Measurements from ENCODE around the gene KLHDC10. TPM values are rescaled to one million over a fixed set of nuclear protein-coding genes. Genes with fewer than 3 reads are reported as not detected.

Gene KLHDC10
- total and polyA plus RNA-seq, 2 experiments from 2014 or later, result 5.5 to 14.7 TPM

DNA sequence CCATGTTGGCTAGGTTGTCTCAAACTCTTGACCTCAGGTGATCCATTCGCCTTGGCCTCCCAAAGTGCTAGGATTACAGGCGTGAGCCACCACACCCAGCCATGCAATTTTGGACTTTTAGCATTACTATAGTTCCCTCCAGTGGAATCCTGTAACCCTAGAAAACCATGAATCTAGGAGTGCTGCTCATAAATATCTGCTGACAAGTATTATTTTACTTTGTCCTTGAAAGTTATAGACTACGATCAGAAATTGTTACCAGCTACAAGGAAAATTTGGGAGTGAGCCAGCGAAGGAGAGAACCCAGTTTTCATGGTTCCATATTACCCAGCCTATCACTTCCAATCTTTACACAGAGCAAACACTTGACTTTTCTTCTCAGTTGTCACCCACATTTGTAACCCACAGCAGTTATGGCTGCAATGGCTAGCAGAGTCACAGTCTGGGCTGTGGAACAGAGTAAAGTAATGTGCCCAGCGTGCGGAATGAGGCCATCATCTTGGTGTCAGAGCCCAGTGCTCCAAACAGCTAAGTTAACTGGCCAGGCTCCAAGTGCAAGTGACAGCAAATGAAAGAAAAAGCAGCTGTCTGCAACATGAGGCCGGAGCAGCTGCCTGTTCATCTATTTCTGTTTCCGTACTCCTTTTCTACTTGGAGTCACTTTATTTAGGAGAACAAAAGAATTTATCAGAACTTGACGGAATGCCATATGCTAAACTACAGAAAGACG lies 49.1 kb upstream of the KLHDC10 start:
- Histone ChIP-seq H3F3A (replicated peaks; ENCODE audit: low read depth) (0 out of 2 replicates have a peak, but pooled peaks cover 4% of the 10 kb centered on the region), H3K79me2 (replicated peaks; ENCODE audit: insufficient read depth) (no peaks in the 10 kb centered on the region), H3K4me3 (no peak overlapping the region), H4K20me1 (replicated peaks; ENCODE audit: insufficient read depth) (no peaks in the 10 kb centered on the region), H3K4me1 (ENCODE audit: insufficient read depth) (no peaks in the 10 kb centered on the region), H2AFZ (no peak overlapping the region), H3K27me3 (ENCODE audit: insufficient read depth) (no peaks in the 10 kb centered on the region), H3K4me2 (no peak overlapping the region), H3K36me3 (ENCODE audit: insufficient read depth) (peaks cover 63% of the 10 kb centered on the region), H3K9me2 (ENCODE audit: insufficient read depth) (no peaks in the 10 kb centered on the region), H3K27ac (ENCODE audit: low read depth) (no peak overlapping the region)
- ATAC-seq (no peak), DNase-seq (ENCODE audit: low spot score) (no peak)
- Mint-ChIP-seq H3K9me3 (no peaks in the 10 kb centered on the region), H3K4me3 (no peak overlapping the region), H3K27me3 (ENCODE audit: insufficient read depth, low read depth, poor library complexity) (no peaks in the 10 kb centered on the region), H3K36me3 (ENCODE audit: low read depth) (peaks cover 84% of the 10 kb centered on the region), H3K27ac (no peak overlapping the region), H3K4me1 (no peaks in the 10 kb centered on the region; the same call in 2 of the 3 replicates)
- TF ChIP-seq ZNF114 (CRISPR knock-in tag; IDR thresholded peaks at IDR 0.05), result no peak
- TF ChIP-seq EZH2 (IDR thresholded peaks at IDR 0.05; ENCODE audit: low read depth, unreplicated experiment), result no peak
- TF ChIP-seq POLR2AphosphoS5 (IDR thresholded peaks at IDR 0.05; ENCODE audit: low read depth), result no peak
- no peak for TF ChIP-seq JUNB (IDR thresholded peaks at IDR 0.05; ENCODE audit: unreplicated experiment)
- no peak for TF ChIP-seq STAT1 (IDR thresholded peaks at IDR 0.05; ENCODE audit: unreplicated experiment)
- no peak for TF ChIP-seq EZH2phosphoT487 (IDR thresholded peaks at IDR 0.05; ENCODE audit: unreplicated experiment)
- no peak for TF ChIP-seq CREB1 (CRISPR knock-in tag; IDR thresholded peaks at IDR 0.05; ENCODE audit: low read depth)
- TF ChIP-seq, protein P1, sequence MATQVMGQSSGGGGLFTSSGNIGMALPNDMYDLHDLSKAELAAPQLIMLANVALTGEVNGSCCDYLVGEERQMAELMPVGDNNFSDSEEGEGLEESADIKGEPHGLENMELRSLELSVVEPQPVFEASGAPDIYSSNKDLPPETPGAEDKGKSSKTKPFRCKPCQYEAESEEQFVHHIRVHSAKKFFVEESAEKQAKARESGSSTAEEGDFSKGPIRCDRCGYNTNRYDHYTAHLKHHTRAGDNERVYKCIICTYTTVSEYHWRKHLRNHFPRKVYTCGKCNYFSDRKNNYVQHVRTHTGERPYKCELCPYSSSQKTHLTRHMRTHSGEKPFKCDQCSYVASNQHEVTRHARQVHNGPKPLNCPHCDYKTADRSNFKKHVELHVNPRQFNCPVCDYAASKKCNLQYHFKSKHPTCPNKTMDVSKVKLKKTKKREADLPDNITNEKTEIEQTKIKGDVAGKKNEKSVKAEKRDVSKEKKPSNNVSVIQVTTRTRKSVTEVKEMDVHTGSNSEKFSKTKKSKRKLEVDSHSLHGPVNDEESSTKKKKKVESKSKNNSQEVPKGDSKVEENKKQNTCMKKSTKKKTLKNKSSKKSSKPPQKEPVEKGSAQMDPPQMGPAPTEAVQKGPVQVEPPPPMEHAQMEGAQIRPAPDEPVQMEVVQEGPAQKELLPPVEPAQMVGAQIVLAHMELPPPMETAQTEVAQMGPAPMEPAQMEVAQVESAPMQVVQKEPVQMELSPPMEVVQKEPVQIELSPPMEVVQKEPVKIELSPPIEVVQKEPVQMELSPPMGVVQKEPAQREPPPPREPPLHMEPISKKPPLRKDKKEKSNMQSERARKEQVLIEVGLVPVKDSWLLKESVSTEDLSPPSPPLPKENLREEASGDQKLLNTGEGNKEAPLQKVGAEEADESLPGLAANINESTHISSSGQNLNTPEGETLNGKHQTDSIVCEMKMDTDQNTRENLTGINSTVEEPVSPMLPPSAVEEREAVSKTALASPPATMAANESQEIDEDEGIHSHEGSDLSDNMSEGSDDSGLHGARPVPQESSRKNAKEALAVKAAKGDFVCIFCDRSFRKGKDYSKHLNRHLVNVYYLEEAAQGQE (IDR thresholded peaks at IDR 0.05; ENCODE audit: unreplicated experiment), result no peak
- TF ChIP-seq, protein P2, sequence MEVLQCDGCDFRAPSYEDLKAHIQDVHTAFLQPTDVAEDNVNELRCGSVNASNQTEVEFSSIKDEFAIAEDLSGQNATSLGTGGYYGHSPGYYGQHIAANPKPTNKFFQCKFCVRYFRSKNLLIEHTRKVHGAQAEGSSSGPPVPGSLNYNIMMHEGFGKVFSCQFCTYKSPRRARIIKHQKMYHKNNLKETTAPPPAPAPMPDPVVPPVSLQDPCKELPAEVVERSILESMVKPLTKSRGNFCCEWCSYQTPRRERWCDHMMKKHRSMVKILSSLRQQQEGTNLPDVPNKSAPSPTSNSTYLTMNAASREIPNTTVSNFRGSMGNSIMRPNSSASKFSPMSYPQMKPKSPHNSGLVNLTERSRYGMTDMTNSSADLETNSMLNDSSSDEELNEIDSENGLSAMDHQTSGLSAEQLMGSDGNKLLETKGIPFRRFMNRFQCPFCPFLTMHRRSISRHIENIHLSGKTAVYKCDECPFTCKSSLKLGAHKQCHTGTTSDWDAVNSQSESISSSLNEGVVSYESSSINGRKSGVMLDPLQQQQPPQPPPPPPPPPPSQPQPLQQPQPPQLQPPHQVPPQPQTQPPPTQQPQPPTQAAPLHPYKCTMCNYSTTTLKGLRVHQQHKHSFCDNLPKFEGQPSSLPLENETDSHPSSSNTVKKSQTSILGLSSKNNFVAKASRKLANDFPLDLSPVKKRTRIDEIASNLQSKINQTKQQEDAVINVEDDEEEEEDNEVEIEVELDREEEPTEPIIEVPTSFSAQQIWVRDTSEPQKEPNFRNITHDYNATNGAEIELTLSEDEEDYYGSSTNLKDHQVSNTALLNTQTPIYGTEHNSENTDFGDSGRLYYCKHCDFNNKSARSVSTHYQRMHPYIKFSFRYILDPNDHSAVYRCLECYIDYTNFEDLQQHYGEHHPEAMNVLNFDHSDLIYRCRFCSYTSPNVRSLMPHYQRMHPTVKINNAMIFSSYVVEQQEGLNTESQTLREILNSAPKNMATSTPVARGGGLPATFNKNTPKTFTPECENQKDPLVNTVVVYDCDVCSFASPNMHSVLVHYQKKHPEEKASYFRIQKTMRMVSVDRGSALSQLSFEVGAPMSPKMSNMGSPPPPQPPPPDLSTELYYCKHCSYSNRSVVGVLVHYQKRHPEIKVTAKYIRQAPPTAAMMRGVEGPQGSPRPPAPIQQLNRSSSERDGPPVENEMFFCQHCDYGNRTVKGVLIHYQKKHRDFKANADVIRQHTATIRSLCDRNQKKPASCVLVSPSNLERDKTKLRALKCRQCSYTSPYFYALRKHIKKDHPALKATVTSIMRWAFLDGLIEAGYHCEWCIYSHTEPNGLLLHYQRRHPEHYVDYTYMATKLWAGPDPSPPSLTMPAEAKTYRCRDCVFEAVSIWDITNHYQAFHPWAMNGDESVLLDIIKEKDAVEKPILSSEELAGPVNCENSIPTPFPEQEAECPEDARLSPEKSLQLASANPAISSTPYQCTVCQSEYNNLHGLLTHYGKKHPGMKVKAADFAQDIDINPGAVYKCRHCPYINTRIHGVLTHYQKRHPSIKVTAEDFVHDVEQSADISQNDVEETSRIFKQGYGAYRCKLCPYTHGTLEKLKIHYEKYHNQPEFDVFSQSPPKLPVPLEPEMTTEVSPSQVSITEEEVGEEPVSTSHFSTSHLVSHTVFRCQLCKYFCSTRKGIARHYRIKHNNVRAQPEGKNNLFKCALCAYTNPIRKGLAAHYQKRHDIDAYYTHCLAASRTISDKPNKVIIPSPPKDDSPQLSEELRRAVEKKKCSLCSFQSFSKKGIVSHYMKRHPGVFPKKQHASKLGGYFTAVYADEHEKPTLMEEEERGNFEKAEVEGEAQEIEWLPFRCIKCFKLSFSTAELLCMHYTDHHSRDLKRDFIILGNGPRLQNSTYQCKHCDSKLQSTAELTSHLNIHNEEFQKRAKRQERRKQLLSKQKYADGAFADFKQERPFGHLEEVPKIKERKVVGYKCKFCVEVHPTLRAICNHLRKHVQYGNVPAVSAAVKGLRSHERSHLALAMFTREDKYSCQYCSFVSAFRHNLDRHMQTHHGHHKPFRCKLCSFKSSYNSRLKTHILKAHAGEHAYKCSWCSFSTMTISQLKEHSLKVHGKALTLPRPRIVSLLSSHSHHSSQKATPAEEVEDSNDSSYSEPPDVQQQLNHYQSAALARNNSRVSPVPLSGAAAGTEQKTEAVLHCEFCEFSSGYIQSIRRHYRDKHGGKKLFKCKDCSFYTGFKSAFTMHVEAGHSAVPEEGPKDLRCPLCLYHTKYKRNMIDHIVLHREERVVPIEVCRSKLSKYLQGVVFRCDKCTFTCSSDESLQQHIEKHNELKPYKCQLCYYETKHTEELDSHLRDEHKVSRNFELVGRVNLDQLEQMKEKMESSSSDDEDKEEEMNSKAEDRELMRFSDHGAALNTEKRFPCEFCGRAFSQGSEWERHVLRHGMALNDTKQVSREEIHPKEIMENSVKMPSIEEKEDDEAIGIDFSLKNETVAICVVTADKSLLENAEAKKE (CRISPR knock-in tag; IDR thresholded peaks at IDR 0.05), result no peak
- TF ChIP-seq, protein P3, sequence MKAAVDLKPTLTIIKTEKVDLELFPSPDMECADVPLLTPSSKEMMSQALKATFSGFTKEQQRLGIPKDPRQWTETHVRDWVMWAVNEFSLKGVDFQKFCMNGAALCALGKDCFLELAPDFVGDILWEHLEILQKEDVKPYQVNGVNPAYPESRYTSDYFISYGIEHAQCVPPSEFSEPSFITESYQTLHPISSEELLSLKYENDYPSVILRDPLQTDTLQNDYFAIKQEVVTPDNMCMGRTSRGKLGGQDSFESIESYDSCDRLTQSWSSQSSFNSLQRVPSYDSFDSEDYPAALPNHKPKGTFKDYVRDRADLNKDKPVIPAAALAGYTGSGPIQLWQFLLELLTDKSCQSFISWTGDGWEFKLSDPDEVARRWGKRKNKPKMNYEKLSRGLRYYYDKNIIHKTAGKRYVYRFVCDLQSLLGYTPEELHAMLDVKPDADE (IDR thresholded peaks at IDR 0.05), result no peak
- no peak for TF ChIP-seq NANOG (IDR thresholded peaks at IDR 0.05; ENCODE audit: borderline replicate concordance)
- no peak for TF ChIP-seq ZNF331 (CRISPR knock-in tag; IDR thresholded peaks at IDR 0.05; ENCODE audit: low read depth)
- TF ChIP-seq, protein P4, sequence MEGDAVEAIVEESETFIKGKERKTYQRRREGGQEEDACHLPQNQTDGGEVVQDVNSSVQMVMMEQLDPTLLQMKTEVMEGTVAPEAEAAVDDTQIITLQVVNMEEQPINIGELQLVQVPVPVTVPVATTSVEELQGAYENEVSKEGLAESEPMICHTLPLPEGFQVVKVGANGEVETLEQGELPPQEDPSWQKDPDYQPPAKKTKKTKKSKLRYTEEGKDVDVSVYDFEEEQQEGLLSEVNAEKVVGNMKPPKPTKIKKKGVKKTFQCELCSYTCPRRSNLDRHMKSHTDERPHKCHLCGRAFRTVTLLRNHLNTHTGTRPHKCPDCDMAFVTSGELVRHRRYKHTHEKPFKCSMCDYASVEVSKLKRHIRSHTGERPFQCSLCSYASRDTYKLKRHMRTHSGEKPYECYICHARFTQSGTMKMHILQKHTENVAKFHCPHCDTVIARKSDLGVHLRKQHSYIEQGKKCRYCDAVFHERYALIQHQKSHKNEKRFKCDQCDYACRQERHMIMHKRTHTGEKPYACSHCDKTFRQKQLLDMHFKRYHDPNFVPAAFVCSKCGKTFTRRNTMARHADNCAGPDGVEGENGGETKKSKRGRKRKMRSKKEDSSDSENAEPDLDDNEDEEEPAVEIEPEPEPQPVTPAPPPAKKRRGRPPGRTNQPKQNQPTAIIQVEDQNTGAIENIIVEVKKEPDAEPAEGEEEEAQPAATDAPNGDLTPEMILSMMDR (conservative IDR thresholded peaks at IDR 0.05; ENCODE audit: low read depth in 2 of 2), result no peak
